GM18508 (cell line): ENCODE results near the gene CSMD2.

Source experiments
- ATAC-seq: cut with Tn5 transposase; IDR thresholded peaks from one replicate; pipeline ENCODE4 v1.9.1; 2021; ENCODE audit warnings: moderate number of reproducible peaks; ENCODE audit not compliant: insufficient read depth, unreplicated experiment

CSMD2 gene

GRCh38 chr1:33791251-33791650, 373.8 kb downstream of the CSMD2 start:
- no peak for ATAC-seq

GRCh38 chr1:33790577-33790976, 374.5 kb downstream of the CSMD2 start:
- ATAC-seq, result no peak

DNA sequence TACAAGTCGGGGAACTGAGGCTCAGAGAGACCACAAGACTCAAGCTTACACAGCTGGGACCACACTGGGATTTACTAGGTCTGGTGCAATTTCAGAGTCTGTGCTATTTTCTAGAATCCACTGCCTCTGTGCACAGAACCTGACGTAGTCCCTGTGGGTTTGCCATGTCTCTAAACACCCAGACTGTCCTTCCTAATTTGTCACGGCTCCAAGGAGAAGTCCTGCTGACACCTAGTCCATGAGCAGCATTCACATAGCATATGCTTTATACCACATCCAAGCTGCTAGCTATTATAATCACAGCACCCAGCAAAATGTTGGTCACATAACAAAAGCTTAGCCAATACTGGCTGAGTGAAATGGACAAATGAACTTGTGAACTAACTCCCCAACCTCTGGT, 380.2 kb downstream of the CSMD2 start:
- ATAC-seq, result no peak

GRCh38 chr1:33782776-33783175, 382.3 kb downstream of the CSMD2 start:
- no peak for ATAC-seq

DNA sequence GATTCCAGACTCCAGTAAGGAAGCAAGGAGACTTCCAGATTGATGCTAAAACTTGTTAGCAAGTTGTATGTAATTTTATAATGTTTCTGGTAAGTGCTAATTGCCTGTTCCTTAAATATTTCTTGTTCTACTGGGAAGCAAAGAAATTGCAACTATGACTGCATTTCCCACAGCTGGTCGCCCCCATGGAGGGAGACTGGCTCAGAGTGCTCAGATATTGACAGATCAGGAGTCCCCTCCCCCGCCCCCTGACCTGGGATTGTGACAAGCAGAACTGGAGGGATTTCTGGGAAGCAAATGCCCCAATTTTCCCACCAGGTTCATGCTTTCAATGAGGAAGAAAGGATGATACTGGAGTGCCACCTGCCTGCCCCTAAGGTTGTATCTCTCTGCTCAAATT, 383.4 kb downstream of the CSMD2 start:
- ATAC-seq, result no peak

DNA sequence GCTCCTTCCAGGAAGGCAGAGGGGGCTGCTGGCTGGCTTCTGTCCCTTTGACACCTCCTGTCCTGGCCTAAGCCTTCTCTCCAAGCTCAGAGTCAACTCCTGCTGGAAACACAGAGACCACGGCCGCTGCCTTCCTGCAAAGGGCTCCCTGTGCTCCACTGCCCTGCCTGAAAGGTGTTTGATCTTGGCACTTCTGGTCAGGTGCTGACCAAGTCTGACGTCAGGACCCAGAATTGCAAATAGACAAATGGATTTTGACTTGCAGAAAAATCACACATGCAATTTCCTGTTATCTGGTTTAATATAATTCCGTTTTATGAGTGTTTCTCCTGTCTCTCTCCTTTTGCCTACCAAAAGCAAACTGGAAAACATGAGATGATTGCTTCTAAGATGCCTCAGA, 387.7 kb downstream of the CSMD2 start:
- ATAC-seq, result no peak

- no peak for ATAC-seq
Measured at GRCh38 chr1:33768821-33769220, 396.2 kb downstream of the CSMD2 start.

DNA sequence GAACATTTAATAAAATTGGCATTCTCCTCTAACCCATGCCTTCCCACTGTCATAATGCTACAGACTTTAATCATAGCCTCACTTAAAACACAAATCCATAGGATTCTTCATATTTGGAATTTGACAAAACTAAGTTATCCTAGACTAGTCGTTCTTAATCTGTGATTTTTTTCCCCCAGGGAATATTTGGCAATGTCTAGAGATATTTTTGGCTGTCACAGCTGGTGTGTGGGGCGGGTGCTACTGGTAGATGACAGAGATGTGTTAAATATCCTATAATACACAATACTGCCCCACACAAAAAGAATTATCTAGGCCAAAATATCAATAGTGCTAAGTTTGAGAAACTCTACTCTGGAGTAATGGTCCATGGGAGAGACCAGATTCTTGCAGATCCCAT, 396.9 kb downstream of the CSMD2 start:
- ATAC-seq, result no peak

GRCh38 chr1:33764149-33764548, 400.9 kb downstream of the CSMD2 start:
- no peak for ATAC-seq

- no peak for ATAC-seq
Measured at GRCh38 chr1:33763406-33763805, 401.6 kb downstream of the CSMD2 start.

DNA sequence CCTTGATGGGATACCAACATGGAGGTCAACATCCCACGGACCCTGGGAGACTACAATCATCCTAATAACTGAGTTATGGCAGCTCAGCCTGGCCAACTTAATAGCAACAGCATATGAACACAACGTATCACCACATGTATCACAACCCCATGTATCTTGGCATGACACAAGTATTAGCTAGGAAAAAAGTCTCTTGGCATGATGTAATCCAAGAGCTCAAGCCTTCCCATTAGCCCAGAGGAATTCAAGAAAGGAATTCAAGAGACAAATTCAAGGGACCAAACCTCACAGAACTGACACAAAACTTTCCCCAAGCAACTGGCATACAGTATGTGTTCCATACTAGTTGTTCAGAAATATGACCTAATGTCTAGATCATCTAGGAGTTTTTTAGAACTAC, 402.1 kb downstream of the CSMD2 start:
- no peak for ATAC-seq

DNA sequence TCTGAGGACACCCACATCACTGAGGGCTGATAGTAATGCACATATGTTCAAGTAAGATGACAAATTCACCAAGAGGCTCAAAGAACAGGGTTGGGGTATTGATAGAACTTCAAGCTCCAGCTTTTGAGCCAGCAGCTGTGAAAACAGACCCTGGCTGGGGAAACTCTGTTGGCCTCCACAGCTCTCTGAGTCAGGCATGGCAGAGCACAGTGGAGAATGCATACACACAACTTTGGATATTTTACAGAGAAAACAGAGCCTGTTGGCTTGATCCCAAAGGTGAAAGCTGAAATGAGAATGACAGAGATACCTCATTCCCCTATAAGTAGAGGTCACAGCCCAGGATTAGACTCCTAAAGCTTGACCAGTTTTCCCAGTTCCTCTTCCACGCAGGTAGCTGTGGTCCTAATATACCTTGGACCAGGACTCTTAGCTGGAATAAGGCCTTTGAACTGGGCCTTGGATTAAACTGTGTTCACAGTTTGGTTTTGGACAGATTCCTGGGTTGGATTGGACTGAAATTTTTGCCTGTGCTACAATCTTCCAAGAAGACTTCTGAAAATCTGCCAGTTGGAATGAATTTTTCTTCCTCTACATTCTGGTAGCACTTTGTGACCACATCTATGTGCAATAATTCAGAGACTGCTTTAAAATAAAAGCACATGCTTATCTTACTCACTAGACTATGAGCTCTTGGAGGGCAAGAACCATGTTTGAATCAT, 402.8 kb downstream of the CSMD2 start:
- no peak for ATAC-seq

DNA sequence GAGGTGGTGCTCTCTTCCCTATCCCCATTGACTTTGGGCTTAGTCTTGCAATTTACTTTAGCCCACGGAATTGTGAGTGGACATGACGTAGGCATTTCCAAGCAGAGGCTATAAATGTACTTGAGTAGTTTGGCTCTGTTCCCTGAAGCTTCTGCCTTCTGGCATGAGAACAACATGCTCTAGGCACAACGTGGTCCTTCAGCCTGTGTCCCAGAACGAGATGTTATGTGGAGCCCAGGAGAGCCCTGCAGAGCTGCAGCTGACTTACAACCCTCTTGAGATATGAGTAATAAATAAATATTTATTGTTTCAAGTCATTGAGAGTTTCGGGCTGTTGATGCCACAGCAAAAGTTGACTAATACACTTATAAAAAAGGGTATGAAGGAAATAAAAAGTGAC, 406.3 kb downstream of the CSMD2 start:
- no peak for ATAC-seq

DNA sequence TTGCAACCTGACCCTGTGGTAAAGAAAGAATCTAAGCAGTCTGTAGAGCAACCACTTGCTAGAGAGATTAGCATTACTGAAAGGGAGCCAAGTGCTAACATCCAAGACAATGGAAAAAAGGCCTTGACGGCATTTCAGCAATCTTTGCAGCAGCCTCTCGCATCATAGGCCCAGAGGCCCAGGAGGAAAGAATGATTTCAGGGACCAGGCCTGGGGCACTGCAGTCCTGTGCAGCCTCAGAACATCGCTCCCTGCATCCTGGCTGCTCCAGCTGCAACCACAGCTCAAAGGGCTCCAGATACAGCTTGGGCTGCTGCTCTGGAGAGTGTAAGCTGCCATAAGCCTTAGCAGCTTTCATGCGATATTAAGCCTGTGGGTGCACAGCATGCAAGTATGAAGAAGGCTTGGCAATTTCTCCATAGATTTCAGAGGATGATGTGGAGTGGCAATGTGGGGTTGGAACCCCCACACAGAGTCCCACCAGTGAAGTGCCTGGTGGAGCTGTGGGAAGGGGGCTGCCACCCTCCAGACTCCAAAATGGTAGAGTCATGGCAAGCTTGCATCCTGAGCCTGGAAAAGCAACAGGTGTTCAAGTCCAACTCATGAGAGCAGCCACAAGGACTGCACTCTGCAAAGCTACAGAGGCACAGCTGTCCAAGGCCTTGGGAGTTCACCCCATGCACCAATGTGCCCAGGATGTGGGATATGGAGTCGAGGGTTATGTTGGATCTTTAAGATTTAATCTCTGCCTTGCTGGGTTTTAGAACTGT, 411.8 kb downstream of the CSMD2 start:
- ATAC-seq, result no peak

- ATAC-seq, result no peak
Measured at GRCh38 chr1:33745942-33746341, 419.1 kb downstream of the CSMD2 start.

- ATAC-seq, result no peak
Measured at GRCh38 chr1:33743221-33743998, 421.6 kb downstream of the CSMD2 start.

DNA sequence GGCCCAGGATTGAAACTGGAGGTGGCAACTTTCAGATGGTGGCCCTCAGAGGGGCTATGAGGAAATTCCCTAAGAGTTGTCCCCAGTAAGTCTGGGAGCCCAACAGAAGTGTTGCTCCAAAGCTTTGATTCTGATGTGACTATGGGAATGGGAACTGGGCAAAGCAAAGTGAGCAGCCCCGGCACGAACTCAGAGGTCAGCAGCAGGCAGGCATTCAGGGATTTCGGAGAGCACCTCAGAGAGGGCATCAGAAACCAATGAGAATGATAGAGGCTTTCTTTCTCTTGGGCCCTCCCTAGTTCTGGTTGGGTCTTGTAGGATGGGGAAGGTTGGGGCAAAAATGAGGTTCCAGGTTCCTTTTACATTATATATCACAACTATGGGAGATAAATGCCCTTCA, 422.4 kb downstream of the CSMD2 start:
- ATAC-seq, result no peak

DNA sequence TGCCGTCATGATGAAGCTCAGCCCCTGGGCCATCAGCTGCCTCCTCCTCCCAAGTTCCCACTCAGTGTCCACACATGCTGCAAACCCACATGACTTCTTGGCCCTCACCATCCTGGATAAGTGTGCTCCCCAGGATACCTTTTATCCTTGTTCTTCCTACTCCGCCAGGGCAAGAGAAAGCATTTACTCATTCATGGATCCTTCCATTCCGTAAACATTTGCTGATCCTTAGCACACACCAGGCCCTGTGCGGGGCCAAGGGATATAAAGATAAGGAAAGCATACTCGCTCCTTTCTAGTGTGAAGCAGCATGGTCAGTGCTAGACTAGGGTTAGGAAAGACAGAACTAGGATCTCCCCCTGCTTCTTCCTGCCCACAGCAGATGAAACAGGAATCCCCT, 423.3 kb downstream of the CSMD2 start:
- no peak for ATAC-seq

DNA sequence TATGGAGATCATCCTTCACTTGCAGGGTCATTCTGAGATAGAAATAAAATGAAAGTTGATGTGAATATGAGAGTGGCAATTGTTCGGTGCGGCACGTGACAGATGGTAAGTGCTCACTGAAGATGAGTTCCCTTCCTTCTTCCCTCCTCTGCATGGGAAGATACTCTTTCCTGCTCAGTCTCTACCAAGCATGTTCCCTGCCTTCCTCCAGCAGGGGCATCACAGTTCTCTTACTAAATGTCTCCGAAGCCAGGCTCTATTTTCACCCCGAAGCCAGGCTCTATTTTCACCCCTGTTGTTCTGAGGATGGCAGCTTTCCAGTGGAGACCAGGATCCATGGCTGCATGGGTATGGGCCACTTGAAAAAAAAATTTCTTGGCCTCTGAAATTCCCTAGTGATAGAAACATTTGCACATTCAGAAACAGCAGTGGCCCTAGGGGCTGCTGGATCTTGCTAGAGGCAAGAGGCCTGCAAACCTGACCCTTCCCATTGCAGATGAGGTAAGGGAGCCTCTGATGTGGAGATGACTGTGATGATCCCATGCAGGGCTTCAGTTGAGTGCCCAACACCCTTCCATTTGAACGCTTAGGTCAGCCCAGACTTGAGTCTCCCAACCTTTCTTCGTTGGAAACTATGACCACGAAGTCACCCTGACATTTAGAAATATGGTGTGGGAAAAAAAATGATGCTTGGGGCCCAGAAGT, 424.8 kb downstream of the CSMD2 start:
- no peak for ATAC-seq

DNA sequence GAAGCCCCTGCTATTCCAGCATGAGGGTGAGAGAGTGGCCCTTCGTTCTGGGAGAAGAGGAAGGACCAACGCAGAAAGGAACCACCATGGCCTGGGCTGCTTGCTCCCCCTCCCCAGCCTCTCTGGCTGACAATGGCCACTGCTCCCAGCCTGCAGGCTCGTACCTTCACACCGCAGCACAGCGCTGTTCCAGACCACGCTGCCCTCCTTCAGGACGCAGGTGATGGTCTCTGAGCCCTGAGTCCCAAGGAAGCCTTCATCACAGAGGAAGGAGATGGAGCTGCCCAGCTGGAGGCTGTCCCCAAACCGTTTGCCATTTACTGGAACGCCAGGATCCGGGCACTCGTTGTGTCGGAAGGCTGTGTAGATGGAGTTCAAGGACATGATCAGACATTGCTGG, 426.1 kb downstream of the CSMD2 start:
- no peak for ATAC-seq

GRCh38 chr1:33738536-33738935, 426.5 kb downstream of the CSMD2 start:
- no peak for ATAC-seq
